Psoas muscle (tissue), 8 donors: ENCODE data around the gene DGKB. TPM values are rescaled to one million over a fixed set of nuclear protein-coding genes. Genes with fewer than 3 reads are reported as not detected.

Source experiments
- ATAC-seq, 4 donors: fragments of 200-7000 bp; cut with Tn5 transposase; one replicate each; pipeline ENCODE4 v1.9.1; 2020; ENCODE audit warnings: moderate library complexity in 3 of 4, mild to moderate bottlenecking in 2 of 4
- DNase-seq, 2 donors: peaks; one replicate each; pipeline ENCODE4 v3.0.0-alpha.2; 2020
- H3K27ac ChIP-seq: fragments of 200-600 bp; one replicate; pipeline ENCODE4 v1.8.0; 2022
- H3K27me3 ChIP-seq, 3 donors: fragments of 200-600 bp in 1 of 3; one replicate each; pipeline versions ENCODE4 v1.6.1 to v1.8.0; 2013 to 2022; ENCODE audit warnings: low read length in 2 of 3, mild to moderate bottlenecking in 2 of 3, moderate library complexity in 1 of 3; ENCODE audit not compliant: insufficient read depth in 3 of 3
- H3K36me3 ChIP-seq, 2 donors: fragments of 200-600 bp in 1 of 2; one replicate each; pipeline versions ENCODE4 v1.6.1 to v1.8.0; 2013 to 2022; ENCODE audit warnings: low read depth in 1 of 2, mild to moderate bottlenecking in 1 of 2, moderate library complexity in 1 of 2; ENCODE audit not compliant: insufficient read depth in 1 of 2
- H3K4me1 ChIP-seq: fragments of 200-600 bp; one replicate; pipeline ENCODE4 v1.8.0; 2022
- H3K4me3 ChIP-seq: fragments of 200-600 bp; one replicate; pipeline ENCODE4 v1.8.0; 2022; ENCODE audit warnings: mild to moderate bottlenecking
- H3K9me3 ChIP-seq: fragments of 200-600 bp; one replicate; pipeline ENCODE4 v1.8.0; 2022
- WGBS, 3 donors: extraction: QIAGEN DNeasy Blood & Tissue Kit; methylation state at CpG; one replicate each; pipeline versions ENCODE4 v1.1.6 to v1.1.7; 2013; 5-methylcytosine and 5-hydroxymethylcytosine counted together
- intact Hi-C, 2 donors: fragments of 100-400 bp; cut with DNase I; formaldehyde crosslinking; loops; one replicate each; pipeline versions ENCODE4 v1.11.0 to v1.14.2; 2022
- polyA plus RNA-seq, 3 donors: library from polyadenylated mRNA; stranded (reverse); fragments of 200-250 nt; gene quantifications; one replicate each; pipeline ENCODE4 v1.2.3, GENCODE V29; 2013
- total RNA-seq, 4 donors: library from RNA; stranded (reverse); fragmentation: NEBNext Ultra II Directional in 2 of 4; extraction: Animal tissue kit (Norgen Biotek cat#: 25700) in 2 of 4; gene quantifications; one replicate each; pipeline versions ENCODE4 v1.2.1 to v1.2.4, GENCODE V29; 2021 to 2023
- TF ChIP-seq, protein P1 (sequence below): fragments of 200-600 bp; IDR thresholded peaks from one replicate; pipeline ENCODE4 v1.8.0; 2022; ENCODE audit warnings: antibody characterized with exemption
- donor health status: healthy with polysubstance abuse.
- donor health status: DM: no; HTN: no; CAD: no; lungs with moderate emphysema.
- donor health status: Bipolar disorder and iron deficiency.
- donor health status: healthy.
- donor health status: DM: yes; HTN: yes; CAD: no.
- donor health status: DM: no; HTN: no; CAD: no.
- donor health status: DM: no; HTN: no; CAD: no.
- donor health status: DM: yes; HTN: yes; CAD: no.

DGKB gene
- total and polyA plus RNA-seq, 7 donors, result 0.01 to 0.26 (median 0.04) TPM; not detected in 2

DNA sequence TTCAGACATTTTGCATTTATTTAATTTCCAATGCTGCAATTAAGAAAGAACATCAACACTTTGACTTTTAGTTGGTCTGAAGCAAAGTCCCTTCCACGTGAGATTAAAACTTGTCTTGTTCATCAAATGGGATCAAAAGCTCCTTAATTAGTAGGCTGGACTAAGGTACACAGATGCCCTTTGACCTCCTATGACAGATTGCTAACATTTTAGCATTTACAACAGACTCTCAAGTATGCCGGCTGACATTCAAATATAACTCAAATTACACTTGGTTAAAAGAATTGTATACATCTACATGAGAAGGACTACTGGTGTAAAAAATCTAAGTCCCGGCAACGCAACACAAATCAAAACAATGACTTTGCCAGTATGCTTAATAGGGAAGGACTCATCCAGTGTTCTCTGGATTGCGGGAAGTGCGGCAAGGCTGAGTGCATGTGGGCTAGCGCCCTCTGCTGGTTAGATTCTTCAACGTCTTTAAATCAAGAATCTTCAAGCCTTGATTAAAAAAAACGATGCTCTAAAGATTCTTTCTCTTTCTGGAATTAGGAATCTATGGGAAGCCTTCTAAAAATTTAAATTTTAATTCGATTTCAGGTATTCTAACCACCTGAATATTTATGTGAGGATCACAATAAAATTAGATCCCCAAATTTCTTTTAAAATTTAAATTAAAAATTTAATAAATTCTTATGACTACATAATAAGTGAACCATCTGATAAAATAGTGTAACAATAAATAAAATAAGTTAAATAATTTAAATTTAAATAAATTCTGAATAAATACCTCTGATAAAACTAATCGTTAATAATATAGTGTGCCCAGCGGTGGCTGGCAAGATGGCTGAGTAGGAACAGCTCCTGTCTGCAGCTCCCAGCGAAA is 444.7 kb downstream of the DGKB start:
- H3K27me3 ChIP-seq, result no peaks in the 10 kb centered on the region
- no peak overlapping the region for H3K27ac ChIP-seq
- H3K4me1 ChIP-seq, result no peaks in the 10 kb centered on the region
- intact Hi-C loops, result loop anchor here (2.0 to 5.0 kb wide), 2 partner anchors 1177 to 1181 kb away; no protein-coding TSS in a partner anchor
- no peaks in the 10 kb centered on the region for H3K9me3 ChIP-seq
- DNase-seq (peak; percentile 32 to 65), ATAC-seq (peak; percentile 46 to 76 (median 74))
- H3K36me3 ChIP-seq, result no peaks in the 10 kb centered on the region
- 25 to 29% (median 26%) methylated on average over 13 of the region's 13 CpGs for WGBS, 3 donors
- no peak overlapping the region for H3K4me3 ChIP-seq
- TF ChIP-seq, protein P1, sequence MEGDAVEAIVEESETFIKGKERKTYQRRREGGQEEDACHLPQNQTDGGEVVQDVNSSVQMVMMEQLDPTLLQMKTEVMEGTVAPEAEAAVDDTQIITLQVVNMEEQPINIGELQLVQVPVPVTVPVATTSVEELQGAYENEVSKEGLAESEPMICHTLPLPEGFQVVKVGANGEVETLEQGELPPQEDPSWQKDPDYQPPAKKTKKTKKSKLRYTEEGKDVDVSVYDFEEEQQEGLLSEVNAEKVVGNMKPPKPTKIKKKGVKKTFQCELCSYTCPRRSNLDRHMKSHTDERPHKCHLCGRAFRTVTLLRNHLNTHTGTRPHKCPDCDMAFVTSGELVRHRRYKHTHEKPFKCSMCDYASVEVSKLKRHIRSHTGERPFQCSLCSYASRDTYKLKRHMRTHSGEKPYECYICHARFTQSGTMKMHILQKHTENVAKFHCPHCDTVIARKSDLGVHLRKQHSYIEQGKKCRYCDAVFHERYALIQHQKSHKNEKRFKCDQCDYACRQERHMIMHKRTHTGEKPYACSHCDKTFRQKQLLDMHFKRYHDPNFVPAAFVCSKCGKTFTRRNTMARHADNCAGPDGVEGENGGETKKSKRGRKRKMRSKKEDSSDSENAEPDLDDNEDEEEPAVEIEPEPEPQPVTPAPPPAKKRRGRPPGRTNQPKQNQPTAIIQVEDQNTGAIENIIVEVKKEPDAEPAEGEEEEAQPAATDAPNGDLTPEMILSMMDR, result peak; percentile 87

DNA sequence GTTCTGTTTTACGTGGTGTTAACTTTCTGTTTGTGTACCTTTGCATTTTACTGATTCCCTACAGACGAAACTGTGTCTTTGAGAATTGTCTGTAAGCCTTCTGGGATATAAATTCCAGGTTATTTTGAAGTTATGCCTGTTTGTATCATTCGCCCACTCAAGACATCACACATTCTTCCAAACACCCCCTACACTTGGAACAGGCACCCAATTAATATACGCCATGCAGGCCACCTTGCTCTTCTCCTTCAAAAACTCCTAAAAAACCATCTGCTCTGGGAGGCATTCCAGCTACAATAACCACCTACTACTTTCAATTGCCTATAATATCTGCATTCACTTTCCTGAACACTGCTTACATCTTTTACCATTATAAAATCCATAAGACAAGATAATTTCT is 453.3 kb downstream of the DGKB start:
- no peaks in the 10 kb centered on the region for H3K9me3 ChIP-seq
- 82 to 90% (median 87%) methylated on average over 4 of the region's 4 CpGs for WGBS, 3 donors
- H3K4me3 ChIP-seq, result no peak overlapping the region
- intact Hi-C loops, result no loop called here
- H3K27ac ChIP-seq, result no peak overlapping the region
- no peaks in the 10 kb centered on the region for H3K27me3 ChIP-seq
- no peaks in the 10 kb centered on the region for H3K36me3 ChIP-seq
- ATAC-seq (no peak), DNase-seq (no peak)
- TF ChIP-seq, protein P1, result no peak
- no peaks in the 10 kb centered on the region for H3K4me1 ChIP-seq

- WGBS, 3 donors, result 75 to 76% (median 75%) methylated on average over 3 of the region's 3 CpGs
Measured at GRCh38 chr7:14446829-14447228, 455.7 kb downstream of the DGKB start.

DNA sequence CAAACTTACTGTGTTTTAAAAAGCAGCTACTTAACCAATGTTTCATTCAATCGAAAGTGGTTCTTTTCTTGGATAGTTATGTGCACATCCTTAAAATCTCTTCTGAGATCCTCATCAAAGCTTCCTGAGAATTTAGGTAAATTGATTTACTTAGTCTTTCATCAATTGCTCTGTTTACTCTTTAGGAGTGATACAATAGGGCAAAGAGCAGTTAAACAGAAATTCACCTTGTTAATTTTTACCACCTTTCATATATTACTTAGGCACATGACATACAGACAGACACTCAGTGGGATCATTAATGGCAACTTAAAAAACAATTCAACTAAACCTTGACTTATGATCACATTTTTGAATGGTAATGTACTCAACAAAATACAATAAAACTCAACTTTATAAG is 456.3 kb downstream of the DGKB start:
- intact Hi-C loops, result no loop called here
- Histone ChIP-seq H3K27me3 (no peaks in the 10 kb centered on the region), H3K9me3 (no peaks in the 10 kb centered on the region), H3K4me1 (no peaks in the 10 kb centered on the region), H3K36me3 (no peaks in the 10 kb centered on the region), H3K4me3 (no peak overlapping the region), H3K27ac (no peak overlapping the region)
- ATAC-seq (no peak), DNase-seq (no peak)
- 93 to 97% (median 95%) methylated on average over 1 of the region's 1 CpG for WGBS, 3 donors
- TF ChIP-seq, protein P1, result no peak

More at GRCh38 chr7:14446829-14447228, 455.7 kb downstream of the DGKB start:
- DNase-seq (no peak), ATAC-seq (no peak)
- TF ChIP-seq, protein P1, result no peak
- Histone ChIP-seq H3K4me3 (no peak overlapping the region), H3K27me3 (no peaks in the 10 kb centered on the region), H3K27ac (no peak overlapping the region), H3K36me3 (no peaks in the 10 kb centered on the region), H3K9me3 (no peaks in the 10 kb centered on the region), H3K4me1 (no peaks in the 10 kb centered on the region)
- intact Hi-C loops, result no loop called here
